GM21786 (cell line): ENCODE measurements around the gene TAS1R1.
"Not testable (repeated sequence)": the region's sequence is repeated elsewhere in the genome, so short reads cannot be mapped to it uniquely, and the experiment has no call there.

ENCODE experiments used
- ATAC-seq: cut with Tn5 transposase; IDR thresholded peaks from one replicate; pipeline ENCODE4 v1.9.1; 2021; ENCODE audit not compliant: unreplicated experiment

The TAS1R1 gene

DNA sequence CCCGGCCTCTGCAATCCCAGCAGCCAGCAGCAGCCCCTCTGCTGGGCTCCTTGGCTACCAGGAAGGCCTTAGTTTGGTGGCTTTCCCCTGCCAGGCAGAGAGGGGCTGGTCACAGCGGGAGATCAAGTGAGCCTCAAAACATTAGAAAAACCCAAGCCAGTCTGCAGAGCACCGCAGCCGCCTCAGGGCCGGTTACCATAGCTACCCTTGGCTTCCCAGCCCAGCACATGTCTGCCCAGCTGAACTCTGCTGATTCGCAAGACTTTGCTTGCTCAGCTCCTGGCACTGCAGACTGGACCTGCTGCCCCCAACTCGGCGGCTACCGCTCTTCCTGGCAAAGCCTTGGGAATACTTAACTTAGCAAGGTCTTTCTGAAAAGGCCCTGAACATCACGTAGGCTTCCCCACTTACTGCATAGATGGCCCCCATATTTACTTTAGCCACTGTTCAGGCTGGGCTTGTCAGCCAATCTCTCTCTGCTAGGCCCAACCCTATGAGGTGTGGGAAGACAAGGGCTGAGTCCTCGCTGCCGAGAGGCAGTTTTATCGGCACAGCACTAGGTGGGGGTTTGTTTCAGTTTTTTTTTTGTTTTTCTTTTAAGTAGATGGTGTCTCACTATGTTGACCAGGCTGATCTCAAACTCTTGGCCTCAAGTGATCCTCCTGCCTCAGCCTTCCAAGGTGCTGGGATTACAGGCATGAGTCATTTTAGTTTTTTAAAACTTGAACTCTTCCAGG lies 35.0 kb upstream of the TAS1R1 start:
- no peak for ATAC-seq

GRCh38 chr1:6521536-6521935 lies 33.6 kb upstream of the TAS1R1 start:
- no peak for ATAC-seq

DNA sequence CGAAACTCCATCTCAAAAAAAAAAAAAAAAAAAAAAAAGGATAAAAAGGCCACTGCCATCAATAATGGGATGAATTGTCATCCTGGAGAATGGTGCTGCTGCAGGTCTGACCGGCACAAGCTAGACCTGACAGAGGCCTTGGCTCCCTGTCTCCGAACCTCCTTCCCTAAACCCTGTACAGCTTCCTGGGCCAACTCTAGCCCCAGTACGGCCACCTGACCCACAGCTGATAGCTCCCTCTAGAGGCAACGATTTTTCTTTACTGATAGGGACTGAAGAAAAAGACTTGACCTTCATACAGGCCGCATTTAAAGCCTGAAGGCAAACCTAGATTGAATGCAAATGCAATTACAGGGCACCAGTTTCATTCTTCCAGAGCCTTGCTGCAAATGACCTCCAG lies 31.5 kb upstream of the TAS1R1 start:
- ATAC-seq, result no peak

DNA sequence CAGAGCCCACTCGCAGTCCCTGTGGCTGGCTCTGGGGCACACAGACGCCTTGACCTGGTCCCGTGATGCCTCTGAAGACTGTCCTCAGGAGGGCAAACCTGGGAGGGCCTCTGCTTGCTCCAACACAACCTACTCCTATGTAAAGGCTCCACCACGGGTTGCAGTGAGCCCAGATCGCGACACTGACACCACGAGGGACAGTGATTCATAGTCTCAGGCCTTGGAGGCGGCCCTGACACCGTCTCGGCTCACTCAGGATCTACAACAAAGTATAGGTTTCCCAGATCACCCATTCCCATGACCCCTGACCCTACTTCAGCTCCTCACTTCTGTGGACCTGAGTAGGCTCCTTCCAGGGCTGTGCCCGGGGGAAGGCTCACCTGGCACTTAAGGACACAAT lies 28.8 kb upstream of the TAS1R1 start:
- no peak for ATAC-seq

- no peak for ATAC-seq
Observed at GRCh38 chr1:6528492-6528891, 26.6 kb upstream of the TAS1R1 start.

GRCh38 chr1:6530504-6531160 lies 24.5 kb upstream of the TAS1R1 start:
- ATAC-seq, result no peak

DNA sequence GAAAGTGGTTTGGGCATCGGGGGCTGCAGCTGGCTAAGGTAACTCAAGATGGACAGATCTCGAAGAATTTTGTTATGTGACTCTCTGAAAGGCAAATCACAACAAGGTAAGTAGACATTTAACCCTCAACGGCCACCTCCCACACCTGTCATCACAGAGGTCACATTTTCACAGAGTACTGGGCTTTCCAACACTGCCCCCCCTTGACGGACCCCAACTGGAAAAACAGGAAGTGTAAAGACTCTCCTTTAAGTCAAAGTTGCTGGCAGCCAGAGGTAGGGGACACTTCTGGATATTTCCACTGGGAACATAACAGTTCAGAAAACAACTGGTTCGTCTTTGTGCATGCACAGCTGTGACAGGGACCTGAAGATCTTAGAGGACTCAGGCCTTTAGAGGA lies 23.1 kb upstream of the TAS1R1 start:
- ATAC-seq, result no peak

DNA sequence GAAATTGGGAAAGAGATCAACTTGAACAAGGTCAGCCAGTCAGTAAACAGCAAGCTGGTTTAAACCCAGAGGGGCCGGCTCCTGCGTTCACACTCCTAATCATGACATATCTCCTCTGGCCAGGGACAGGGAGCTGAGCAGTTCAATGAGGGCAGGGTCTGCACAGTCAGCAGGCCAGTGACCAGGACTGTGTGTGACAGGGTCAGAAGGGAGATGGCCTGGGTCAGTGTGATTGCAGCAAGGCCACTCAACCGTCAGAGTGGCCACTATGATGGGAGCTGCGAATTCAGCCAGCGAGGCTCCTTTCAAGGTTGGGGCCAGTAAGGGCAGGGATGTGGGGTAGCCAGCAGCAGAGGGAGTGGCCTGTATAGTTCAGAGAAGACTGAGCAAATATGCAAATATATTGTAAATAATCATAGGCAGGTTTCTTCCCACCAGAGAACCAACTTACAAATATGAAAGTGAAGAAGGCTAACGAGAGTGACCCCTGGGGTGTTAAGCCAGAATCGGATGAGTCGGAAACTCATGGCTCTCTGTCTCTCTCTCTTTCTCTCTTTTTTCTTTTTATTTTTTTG lies 20.8 kb upstream of the TAS1R1 start:
- no peak for ATAC-seq

- ATAC-seq, result no peak
Observed at GRCh38 chr1:6535214-6535613, 19.9 kb upstream of the TAS1R1 start.

DNA sequence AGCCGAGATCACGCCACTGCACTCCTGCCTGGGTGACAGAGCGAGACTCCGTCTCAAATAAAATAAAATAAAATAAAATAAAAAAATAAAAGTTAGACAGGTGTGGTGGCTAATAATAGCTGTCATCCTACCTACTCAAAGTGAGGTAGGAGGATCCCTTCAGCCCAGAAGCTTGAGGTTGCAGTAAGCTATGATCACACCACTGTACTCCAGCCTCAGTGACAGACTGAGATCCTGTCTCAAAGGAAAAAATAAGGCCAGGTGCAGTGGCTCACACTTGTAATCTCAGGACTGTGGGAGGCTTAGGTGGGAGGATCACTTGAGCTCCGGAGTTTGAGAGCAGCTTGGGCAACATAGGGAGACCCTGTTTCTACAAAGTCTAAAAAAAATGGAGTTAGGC lies 18.8 kb upstream of the TAS1R1 start:
- no peak for ATAC-seq

DNA sequence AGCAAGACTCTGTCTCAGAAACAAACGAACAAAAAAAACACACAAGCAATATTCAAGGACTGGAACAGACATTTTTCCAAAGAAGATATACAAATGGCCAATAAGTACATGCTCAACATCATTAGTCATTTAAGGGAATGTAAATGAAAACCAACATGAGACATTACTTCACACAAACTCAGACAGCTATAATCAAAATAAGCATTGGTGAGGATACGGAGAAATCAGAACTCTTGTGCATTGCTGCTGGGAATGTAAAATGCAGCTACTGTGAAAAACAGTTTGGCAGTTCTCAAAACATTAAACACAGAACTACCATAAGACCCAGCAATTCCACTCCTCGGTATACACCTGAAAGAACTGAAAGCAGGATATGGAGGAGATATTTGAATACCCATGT lies 16.2 kb upstream of the TAS1R1 start:
- ATAC-seq, result no peak

DNA sequence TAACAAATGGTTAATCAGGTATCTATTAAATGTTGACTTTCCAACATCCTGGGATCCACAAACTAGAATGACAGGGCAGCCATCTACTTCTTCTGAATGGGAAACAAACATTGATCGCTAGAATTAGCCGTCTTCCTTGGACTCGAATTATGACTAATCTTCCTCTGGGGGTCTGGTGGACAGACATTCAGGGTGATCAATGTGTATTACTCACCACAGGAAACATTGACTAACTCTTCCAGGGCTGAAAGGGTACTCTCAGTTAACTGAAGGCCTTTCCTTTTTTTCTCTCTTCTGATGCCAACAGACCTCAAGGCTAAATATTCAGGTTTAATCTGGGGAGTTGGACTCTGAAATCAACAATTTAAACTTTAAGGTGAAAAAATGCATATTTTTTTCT lies 10.3 kb upstream of the TAS1R1 start:
- ATAC-seq, result no peak

- no peak for ATAC-seq
Observed at GRCh38 chr1:6545276-6546112, 9.6 kb upstream of the TAS1R1 start.

DNA sequence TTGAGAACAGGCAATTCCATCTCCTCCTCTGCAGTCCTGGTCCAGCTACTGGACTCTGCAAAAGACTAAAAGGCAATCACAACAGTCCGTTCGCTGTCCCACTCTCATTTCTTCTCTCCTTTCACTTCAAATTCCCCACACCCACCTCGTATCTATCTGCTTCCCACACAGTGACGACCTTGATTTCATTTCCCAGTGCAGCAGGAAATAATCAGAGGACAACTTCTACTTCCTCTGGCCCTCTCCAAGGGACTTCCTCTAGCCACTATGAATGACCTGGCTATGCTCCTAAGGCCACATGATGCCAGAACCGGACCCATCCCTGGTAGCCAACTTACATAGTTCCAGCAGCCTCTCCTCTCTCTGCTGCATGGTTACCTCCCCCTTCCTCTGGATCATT lies 8.8 kb upstream of the TAS1R1 start:
- ATAC-seq, result no peak

DNA sequence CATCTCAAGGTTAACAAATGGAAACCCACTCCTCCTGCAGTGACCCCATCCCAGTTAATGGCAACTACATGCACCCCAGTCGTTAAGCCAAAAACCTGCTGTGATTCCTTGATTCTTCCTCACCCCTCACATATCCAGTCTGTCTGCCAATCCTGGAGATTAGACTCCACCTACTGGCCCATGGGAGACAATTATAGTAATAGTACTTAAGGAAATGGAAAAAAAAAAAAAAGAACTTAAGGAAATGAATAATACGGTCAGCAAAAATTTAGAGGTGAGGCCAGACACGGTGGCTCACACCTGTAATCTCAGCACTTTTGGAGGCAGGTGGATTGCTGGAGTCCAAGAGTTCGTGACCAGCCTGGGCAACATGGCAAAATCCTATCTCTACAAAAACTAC lies 7.8 kb upstream of the TAS1R1 start:
- ATAC-seq, result no peak

GRCh38 chr1:6554031-6554906 lies 838 bp upstream of the TAS1R1 start, which contains the start of gene NOL9:
NOL9 (minus strand) TSS chr1:6554513; CDS start chr1:6554502, 11 bp downstream.
- peak; percentile 86 for ATAC-seq

DNA sequence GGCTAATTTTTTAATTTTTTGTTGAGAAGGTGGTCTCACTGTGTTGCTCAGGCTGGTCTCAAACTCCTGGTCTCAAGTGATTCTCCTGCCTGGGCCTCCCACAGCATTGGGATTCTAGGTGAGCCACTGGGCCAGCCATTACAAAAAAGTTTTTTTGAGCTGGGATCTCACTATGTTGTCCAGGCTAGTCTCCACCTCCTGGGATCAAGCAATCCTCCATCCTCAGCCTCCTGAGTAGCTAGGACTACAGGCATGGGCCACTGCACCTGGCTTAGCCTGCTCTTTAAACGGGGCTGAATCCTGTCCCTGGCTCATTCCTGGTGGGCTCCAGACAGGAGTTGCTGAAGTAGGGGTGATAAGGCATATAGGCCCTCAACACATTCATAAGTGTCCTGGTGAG lies 2.5 kb downstream of the TAS1R1 start:
- no peak for ATAC-seq

- ATAC-seq, result not testable (repeated sequence)
Observed at GRCh38 chr1:6559161-6559560, 4.1 kb downstream of the TAS1R1 start.

- no peak for ATAC-seq
Observed at GRCh38 chr1:6560267-6560666, 5.2 kb downstream of the TAS1R1 start.

GRCh38 chr1:6569033-6569432 lies 13.9 kb downstream of the TAS1R1 start:
- no peak for ATAC-seq

GRCh38 chr1:6570100-6570499 lies 15.0 kb downstream of the TAS1R1 start:
- no peak for ATAC-seq
